ENCODE results near the gene THRB.

- TF ChIP-seq POLR2AphosphoS5 (IDR thresholded peaks at IDR 0.05; ENCODE audit: low read depth, low read length) (no peak), POLR2A (IDR thresholded peaks at IDR 0.05; ENCODE audit: low read depth, low read length) (no peak), TAF1 (IDR thresholded peaks at IDR 0.05; ENCODE audit: low read depth, low read length) (no peak)
Measured at GRCh38 chr3:24315971-24316370, 178.7 kb downstream of the THRB start.
